Cortex of kidney (tissue), 1 donor: Measurements from ENCODE around the gene ASB10.

Source experiments
- DNase-seq: peaks from one replicate; lab custom pipeline; 2025; lab: John Stamatoyannopoulos, UW

Gene ASB10

GRCh38 chr7:151135866-151136843, 50.9 kb downstream of the ASB10 start:
- no peak for DNase-seq

DNA sequence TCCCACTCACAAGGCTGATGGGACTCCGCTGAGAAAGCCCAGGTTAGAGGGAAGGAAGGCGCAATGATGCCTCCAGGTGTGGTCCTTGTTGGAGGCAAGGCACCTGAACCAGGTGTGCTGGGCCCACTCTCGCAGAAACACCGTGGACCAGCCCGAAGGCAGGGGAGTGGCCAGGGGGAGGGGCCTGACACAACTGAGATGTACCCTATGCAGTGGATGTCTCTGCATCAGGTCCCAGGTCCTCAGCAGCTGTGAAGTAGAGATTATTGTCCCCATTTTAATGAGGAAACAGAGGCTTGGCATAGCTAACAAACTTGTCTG, 51.6 kb downstream of the ASB10 start:
- DNase-seq: no peak

DNA sequence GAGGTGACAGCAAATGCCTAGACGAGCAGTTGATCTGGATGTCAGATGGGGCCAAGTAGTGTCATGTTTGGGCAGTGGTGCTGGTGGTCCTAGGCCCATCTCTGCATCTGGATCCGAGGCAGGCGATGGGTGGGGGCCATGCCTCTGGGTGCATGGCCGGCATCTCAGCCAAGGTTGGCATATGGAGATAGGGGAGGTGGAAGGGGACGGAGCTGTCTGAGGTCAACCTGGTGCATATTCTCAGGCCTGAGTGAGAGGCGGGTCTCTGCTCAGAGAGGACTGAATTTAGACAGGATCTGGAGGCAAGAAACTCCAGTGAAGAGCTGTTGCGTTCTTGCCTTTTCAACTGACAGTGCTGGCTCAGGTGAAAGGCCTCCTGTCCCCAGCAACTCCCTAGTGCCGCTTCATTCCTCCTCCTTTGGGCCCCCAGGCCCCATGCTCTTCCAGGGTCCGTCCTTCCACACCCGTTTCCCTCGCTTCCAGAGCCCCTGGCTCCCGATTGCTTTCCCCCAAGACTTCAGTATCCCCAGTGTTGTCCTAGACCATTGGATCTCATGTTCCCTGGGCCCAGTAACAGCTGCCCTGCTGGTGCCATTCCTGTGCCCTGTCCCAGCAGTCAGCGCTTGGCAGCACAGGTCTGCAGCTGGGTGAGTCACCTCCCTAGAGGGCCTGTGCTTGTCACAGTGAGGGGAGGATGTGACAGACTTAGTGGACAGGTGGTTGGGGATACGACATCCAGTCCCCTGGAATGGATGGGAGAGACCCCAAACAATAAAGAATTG, 52.1 kb downstream of the ASB10 start:
- DNase-seq: no peak

- DNase-seq: no peak
Observed at GRCh38 chr7:151133986-151134742, 52.9 kb downstream of the ASB10 start.

GRCh38 chr7:151133266-151133985, 53.6 kb downstream of the ASB10 start:
- DNase-seq: no peak

- DNase-seq: no peak
Observed at GRCh38 chr7:151132461-151133205, 54.4 kb downstream of the ASB10 start.

DNA sequence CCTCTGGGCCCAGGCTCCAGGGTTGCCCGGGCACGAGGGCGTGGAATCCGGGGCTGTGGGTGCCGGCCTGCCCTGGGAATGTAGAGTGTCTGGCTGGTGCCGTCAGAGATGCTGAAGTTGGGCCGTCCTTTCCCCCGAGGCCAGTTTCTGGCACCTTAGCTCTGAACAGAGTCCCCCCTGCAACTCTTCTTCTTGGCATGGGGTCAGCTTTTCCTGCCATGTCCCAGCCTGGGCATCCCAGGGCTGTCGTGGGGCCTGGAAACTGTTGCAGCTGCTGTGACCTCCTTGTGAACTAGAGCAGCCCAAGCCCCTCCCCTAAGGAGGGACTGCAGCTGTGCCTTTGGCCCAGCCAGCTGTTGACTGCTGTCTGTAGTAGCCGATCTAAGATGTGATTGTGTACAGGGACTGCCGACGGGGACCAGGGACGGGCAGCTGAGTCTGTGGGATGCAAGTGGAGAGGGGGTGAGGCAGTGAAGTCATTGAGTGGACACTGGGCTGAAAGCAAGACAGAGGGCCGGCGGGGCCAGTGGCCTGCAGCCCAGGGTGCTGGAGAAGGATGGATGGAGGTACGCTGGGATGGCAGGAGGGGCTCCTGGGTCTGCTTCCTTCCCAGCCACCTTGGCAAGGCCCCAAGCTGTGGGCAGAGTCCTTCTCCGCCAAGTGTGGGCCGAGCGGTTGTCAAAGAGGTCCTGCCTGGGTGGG, 55.3 kb downstream of the ASB10 start:
- DNase-seq: no peak

GRCh38 chr7:151131224-151131591, 55.8 kb downstream of the ASB10 start:
- no peak for DNase-seq

- DNase-seq: no peak
Observed at GRCh38 chr7:151130741-151131157, 56.3 kb downstream of the ASB10 start.

DNA sequence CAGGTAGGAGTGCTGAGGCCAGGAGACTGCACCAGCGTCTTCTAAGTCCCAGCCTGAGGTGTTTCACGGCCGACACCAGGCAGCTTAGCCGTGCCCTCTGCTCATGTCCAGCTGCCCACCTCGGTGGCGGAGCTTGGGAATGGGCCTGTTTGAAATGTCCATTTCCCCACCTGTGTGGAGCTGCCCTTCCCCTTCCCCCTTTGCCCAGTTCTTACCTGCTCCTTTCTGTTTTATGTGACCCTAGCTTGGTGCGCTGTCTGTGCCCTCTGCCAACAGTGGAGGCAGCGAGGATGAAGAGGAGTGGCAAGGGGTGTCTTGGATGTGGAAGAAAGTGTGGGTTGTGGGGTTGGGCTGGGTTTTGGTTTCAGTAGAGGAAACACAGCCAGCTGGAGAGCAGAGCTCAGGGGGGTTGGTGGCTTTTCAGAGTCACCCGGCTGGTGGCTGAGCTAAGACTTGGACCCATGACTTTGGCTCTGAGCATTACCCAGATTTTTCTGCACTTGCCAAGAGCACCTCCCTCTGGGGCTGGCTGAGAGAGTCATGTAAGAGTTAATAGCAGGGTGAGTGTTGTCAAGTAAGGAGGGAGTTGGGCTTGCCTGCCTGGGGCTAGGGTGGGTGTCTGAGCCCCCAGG, 57.0 kb downstream of the ASB10 start:
- no peak for DNase-seq

- DNase-seq: no peak
Observed at GRCh38 chr7:151129117-151129959, 57.7 kb downstream of the ASB10 start.

- no peak for DNase-seq
Observed at GRCh38 chr7:151128716-151129115, 58.3 kb downstream of the ASB10 start.

DNA sequence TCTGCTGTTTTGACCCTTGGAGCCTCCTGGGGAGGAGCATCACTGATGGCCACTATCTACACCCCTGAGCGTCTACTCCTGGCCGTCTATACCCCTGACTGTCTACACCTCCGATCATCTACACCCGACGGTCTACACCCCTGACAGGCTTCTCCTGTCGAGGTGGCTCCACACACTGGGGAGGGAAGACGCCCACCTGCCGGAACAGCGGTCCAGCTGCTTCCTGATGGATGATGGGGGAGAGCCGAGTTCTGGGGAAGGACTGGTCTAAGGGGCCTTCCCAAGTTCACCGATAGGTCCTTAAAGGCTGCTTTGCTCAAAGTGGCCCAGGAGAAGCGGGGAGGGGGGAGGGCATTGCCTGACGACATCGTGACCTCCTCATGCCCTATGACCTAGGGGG, 58.9 kb downstream of the ASB10 start:
- DNase-seq: no peak

DNA sequence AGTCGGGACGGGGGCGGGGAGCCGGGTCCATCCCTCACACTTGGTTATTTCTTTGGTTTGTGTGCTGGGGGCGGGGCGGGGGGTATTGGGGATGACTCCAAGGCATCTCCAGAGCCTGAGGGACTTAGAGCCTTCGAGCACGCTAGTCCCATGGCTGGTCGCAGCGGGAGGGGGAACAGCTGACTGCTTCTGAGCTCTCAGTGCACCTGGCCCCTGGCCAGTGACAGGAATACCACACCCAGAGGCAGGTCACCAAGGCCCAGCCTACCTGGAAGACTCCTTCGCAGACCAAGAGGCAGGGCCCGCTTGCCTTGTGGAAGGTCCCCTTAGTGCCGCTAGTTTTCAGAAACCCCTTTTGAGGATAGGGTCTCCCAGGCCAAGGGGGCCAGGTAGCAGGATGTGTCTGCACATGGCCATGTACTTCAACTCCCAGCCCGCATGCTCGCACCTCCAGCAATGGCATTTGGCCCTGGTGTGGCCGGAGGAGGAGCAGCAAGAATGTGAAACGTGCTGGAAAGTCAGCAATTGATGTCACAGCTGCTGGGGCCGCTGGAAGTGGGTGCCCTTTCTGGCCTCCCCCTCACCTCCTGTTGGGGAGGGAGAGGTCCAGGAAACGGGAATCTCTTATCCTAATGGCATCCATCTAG, 60.4 kb downstream of the ASB10 start:
- no peak for DNase-seq

- DNase-seq: no peak
Observed at GRCh38 chr7:151125846-151126481, 61.1 kb downstream of the ASB10 start.
